Measurements from ENCODE around the gene NOVA2. TPM values are rescaled to one million over a fixed set of nuclear protein-coding genes. Genes with fewer than 3 reads are reported as not detected.

Gene NOVA2
- polyA plus RNA-seq, 1 donor, result 2.5 TPM

Other genes with a start within 250 kb of the NOVA2 start
- gene FBXO46, start 243.0 kb downstream of the NOVA2 start, polyA plus RNA-seq, result 13.9 TPM
- gene MEIOSIN, start 240.4 kb downstream of the NOVA2 start, polyA plus RNA-seq, result not detected
- 9.3 TPM for gene SIX5, start 204.6 kb downstream of the NOVA2 start, polyA plus RNA-seq
- 49.4 TPM for gene DMPK, start 191.4 kb downstream of the NOVA2 start, polyA plus RNA-seq
- gene DMWD, start 181.0 kb downstream of the NOVA2 start, polyA plus RNA-seq, result 24.4 TPM
- gene RSPH6A, start 158.6 kb downstream of the NOVA2 start, polyA plus RNA-seq, result 0.01 TPM
- gene SYMPK, start 110.7 kb downstream of the NOVA2 start, polyA plus RNA-seq, result 65.0 TPM
- gene FOXA3, start 109.5 kb downstream of the NOVA2 start, polyA plus RNA-seq, result 21.3 TPM
- gene IRF2BP1, start 87.7 kb downstream of the NOVA2 start, polyA plus RNA-seq, result 21.1 TPM
- 8.9 TPM for gene MYPOP, start 71.3 kb downstream of the NOVA2 start, polyA plus RNA-seq
- gene NANOS2, start 59.1 kb downstream of the NOVA2 start, polyA plus RNA-seq, result not detected
- gene CCDC61, start 21.6 kb upstream of the NOVA2 start, polyA plus RNA-seq, result 13.2 TPM
- 0.07 TPM for gene PGLYRP1, start 49.2 kb upstream of the NOVA2 start, polyA plus RNA-seq
- 0.36 TPM for gene IGFL4, start 67.1 kb upstream of the NOVA2 start, polyA plus RNA-seq
- not detected for gene IGFL3, start 150.8 kb upstream of the NOVA2 start, polyA plus RNA-seq
- gene IGFL2, start 174.4 kb upstream of the NOVA2 start, polyA plus RNA-seq, result 0.36 TPM